Bronchial epithelial cell (primary cell): ENCODE data around the gene RPL27. TPM values are rescaled to one million over a fixed set of nuclear protein-coding genes. Genes with fewer than 3 reads are reported as not detected.

Source experiments
- DNase-seq: peaks from one replicate; pipeline ENCODE4 v3.0.0-alpha.2; 2010; ENCODE audit warnings: low read depth
- FAIRE-seq: peaks from 2 replicates; lab custom pipeline; 2011; peaks lifted over from hg19 to GRCh38; lab: Jason Lieb, UNC
- H3K27me3 ChIP-seq: 2 replicates; pipeline ENCODE4 v1.5.1; 2011; ENCODE audit warnings: low read length; ENCODE audit not compliant: control insufficient read depth, insufficient read depth
- H3K36me3 ChIP-seq: 2 replicates; pipeline ENCODE4 v1.5.1; 2011; ENCODE audit warnings: low read length; ENCODE audit not compliant: control insufficient read depth, insufficient read depth
- H3K4me3 ChIP-seq: 2 replicates; pipeline ENCODE4 v1.5.1; 2011; ENCODE audit warnings: mild to moderate bottlenecking, low read depth, low read length, control low read depth
- total RNA-seq: library from RNA; depleted of rRNA; stranded (reverse); fragments of >200 nt; gene quantifications from 2 replicates; pipeline ENCODE4 v1.2.1, GENCODE V29; 2014
- TF ChIP-seq, protein P1 (sequence below): IDR thresholded peaks from 2 replicates; pipeline ENCODE4 v1.5.1; 2011; ENCODE audit warnings: mild to moderate bottlenecking, moderate library complexity, low read length, control low read depth, inconsistent platforms; ENCODE audit not compliant: insufficient read depth, severe bottlenecking

RPL27 gene
- total RNA-seq, 1 donor from 2014 or later: 1,431 TPM

DNA sequence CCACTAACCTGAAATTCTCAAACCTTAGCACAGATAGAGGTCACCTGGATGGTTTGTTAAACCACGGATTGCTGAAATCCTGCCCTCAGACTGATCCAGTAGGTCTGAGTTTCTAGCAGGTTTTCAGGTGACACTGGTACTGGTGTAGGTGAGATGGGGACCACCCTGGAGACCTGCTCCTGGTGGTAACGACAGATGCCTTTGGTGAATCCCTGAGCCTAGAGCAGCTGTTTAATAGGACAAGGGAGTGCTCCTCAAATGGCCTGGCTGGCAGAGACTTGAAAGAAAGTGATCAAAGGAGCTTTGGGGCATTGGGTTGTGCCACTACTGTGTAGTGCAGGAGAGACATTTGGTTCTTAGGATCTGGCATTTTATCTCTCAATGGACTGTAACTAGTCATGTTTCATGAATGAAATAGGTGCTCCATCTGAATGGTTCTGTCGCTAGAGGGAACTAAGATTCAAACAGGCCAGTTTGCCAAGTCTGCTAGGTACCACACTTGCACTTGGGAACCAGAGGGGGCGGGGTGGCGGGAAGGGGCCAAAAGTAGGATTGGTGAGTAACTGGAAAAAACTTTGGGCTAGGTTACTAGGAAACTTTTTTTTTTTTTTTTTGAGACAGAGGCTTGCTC, 5.4 kb downstream of the RPL27 start:
- DNase-seq (peak; percentile 55), FAIRE-seq (no peak)
- TF ChIP-seq, protein P1, sequence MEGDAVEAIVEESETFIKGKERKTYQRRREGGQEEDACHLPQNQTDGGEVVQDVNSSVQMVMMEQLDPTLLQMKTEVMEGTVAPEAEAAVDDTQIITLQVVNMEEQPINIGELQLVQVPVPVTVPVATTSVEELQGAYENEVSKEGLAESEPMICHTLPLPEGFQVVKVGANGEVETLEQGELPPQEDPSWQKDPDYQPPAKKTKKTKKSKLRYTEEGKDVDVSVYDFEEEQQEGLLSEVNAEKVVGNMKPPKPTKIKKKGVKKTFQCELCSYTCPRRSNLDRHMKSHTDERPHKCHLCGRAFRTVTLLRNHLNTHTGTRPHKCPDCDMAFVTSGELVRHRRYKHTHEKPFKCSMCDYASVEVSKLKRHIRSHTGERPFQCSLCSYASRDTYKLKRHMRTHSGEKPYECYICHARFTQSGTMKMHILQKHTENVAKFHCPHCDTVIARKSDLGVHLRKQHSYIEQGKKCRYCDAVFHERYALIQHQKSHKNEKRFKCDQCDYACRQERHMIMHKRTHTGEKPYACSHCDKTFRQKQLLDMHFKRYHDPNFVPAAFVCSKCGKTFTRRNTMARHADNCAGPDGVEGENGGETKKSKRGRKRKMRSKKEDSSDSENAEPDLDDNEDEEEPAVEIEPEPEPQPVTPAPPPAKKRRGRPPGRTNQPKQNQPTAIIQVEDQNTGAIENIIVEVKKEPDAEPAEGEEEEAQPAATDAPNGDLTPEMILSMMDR: peak; percentile 3
- peaks cover 22% of the 10 kb centered on the region for H3K36me3 ChIP-seq
- no peaks in the 10 kb centered on the region for H3K27me3 ChIP-seq
- no peak overlapping the region for H3K4me3 ChIP-seq

DNA sequence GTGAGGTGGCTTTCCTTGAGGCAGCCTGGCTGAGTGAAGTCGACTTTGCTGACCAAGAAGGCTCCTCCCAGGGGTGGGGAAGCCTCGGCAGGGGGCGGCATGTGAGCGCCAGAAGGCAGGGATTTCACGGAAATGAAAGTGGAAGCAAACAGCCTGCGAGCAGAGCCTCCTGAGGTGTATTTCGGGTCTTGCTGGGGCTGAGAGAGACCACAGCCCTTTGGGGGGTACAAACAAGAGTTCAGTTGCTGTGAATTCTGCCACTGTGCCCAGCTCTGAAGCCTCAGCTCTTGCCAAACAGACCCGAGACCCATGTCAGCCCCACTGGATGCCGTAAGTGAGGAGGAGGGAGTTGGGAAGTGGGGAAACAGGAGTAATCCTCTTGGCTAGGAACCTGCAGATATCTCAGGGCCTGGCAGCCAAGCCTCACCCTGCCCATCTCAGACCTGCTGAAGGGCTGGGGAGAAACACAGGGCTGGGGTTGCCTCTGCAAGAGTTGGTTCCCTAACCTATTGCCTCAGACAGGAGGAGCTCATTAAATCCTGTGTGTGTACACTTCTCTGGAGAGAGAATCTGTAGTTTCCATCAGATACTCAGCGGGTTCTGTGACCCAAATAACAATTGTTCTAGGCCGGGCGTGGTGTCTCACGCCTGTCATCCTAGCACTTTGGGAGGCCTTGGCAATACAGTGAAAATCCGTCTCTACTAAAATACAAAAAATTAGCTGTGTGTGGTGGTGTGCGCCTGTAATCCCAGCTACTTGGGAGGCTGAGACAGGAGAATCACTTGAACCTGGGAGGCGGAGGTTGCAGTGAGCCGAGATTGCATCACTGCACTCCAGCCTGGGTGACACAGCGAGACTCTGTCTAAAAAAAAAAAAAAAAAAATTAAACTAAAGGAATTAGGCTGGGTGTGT, 8.7 kb downstream of the RPL27 start, which contains the start of gene IFI35:
Gene IFI35, plus strand, starts transcription at position 146 of the 913 bp plus-strand sequence. Its CDS starts 164 bp downstream, at position 310.
- Histone ChIP-seq H3K36me3 (peaks cover 6% of the 10 kb centered on the region), H3K27me3 (no peaks in the 10 kb centered on the region), H3K4me3 (peak within 1 kb of the TSS; percentile 45)
- TF ChIP-seq, protein P1: peak; percentile 41
- FAIRE-seq: no peak
- DNase-seq: peak; percentile 66

DNA sequence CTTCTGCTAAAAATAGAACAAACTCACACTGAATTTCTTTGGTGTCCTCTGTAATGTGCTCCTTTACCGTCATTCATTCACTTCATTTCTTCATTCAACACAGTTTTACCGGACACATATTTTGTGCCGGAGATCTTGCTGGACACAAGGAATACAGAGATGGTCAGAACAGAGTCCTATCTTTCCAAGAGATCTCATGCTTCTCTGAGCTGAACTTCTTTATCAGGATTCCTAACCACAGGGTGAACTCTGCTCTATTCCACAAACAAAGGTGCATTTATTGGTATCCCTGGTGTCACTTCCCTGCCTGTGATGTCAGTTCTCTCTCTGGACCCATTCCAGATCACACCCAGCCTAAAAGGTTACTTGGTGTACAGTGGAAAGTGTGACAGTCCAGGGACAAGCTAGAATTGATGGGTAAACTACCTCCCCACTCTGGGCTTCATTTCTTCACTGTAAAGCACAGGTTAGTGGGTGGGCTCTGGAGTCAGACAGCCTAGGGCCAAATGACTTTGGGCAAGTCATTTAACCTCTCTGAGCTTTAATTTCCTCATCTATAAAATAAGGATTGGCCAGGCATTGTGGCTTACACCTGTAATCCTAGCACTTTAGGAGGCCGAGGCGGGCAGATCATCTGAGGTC, 12.6 kb downstream of the RPL27 start:
- Histone ChIP-seq H3K36me3 (peaks cover 6% of the 10 kb centered on the region), H3K27me3 (no peaks in the 10 kb centered on the region), H3K4me3 (no peak overlapping the region)
- FAIRE-seq (no peak), DNase-seq (no peak)
- TF ChIP-seq, protein P1: no peak

DNA sequence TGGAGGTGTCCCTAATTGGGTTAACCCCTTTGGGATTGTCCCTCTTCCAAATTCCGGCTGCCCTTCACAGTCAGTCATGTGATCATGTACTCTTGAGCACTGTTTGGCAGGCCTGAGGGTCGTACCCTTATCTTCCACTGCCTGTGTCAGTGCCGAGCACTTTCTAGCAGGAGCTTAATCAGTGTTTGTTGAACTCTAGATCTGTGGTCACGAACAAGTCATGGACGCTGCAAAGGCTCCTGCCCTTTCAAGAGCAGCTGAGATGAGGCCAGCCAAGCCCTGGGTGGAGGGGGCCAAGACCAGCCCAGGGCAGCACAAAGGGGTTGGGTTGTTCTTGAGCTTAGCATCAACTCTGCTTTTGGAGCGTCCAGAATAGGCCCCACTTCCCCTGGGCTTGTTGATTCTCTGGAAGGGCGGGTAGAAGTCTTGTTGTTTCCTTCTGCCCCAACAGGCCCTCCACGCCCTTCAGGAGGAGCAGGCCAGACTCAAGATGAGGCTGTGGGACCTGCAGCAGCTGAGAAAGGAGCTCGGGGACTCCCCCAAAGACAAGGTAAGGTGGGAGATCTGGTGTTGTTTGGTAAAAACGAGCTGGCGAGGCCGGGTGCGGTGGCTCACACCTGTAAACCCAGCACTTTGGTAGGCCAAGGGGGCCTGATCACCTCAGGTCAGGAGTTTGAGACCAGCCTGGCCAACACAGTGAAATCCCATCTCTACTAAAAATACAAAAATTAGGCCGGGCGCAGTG, 13.7 kb downstream of the RPL27 start:
- FAIRE-seq: no peak
- TF ChIP-seq, protein P1: no peak
- DNase-seq: no peak
- H3K4me3 ChIP-seq: no peak overlapping the region
- H3K27me3 ChIP-seq: no peaks in the 10 kb centered on the region
- peaks cover 11% of the 10 kb centered on the region for H3K36me3 ChIP-seq

DNA sequence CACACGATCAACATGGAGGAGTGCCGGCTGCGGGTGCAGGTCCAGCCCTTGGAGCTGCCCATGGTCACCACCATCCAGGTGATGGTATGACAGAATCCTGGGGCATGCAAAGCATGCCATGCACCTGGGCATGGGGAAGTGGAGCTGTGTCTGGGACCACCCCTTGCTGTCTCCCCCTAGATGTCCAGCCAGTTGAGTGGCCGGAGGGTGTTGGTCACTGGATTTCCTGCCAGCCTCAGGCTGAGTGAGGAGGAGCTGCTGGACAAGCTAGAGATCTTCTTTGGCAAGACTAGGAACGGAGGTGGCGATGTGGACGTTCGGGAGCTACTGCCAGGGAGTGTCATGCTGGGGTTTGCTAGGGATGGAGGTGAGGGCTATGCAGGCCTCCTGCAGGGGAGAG, 15.1 kb downstream of the RPL27 start:
- no peak for DNase-seq
- Histone ChIP-seq H3K36me3 (peaks cover 12% of the 10 kb centered on the region), H3K27me3 (no peaks in the 10 kb centered on the region), H3K4me3 (no peak overlapping the region)
- TF ChIP-seq, protein P1: no peak
- FAIRE-seq: no peak
